Neural crest cell (in vitro differentiated cells): ENCODE measurements around the gene FAM228A. TPM values are rescaled to one million over a fixed set of nuclear protein-coding genes. Genes with fewer than 3 reads are reported as not detected.

Experiments
- DNase-seq: peaks from one replicate; pipeline ENCODE4 v3.0.0; 2021; ENCODE audit warnings: low read depth, mixed read lengths, low spot score
- H3K27ac Mint-ChIP-seq: one replicate; pipeline ENCODE4 v1.8.0; 2021; ENCODE audit warnings: mild to moderate bottlenecking, mixed read lengths; ENCODE audit not compliant: unreplicated experiment
- H3K27me3 Mint-ChIP-seq: 2 replicates; pipeline ENCODE4 v1.8.0; 2021; ENCODE audit warnings: low read depth, mild to moderate bottlenecking, mixed read lengths
- H3K36me3 Mint-ChIP-seq: 2 replicates; pipeline ENCODE4 v1.8.0; 2021; ENCODE audit warnings: low read depth, mild to moderate bottlenecking, mixed read lengths
- H3K4me1 Mint-ChIP-seq: 2 replicates; pipeline ENCODE4 v1.8.0; 2021; ENCODE audit warnings: mixed read lengths
- H3K4me3 Mint-ChIP-seq: one replicate; pipeline ENCODE4 v1.8.0; 2021; ENCODE audit warnings: mild to moderate bottlenecking, mixed read lengths
- H3K9me3 Mint-ChIP-seq: 2 replicates; pipeline ENCODE4 v1.8.0; 2021; ENCODE audit warnings: mixed read lengths
- CTCF ChIP-seq: fragments of 200-600 bp; sonication (generic); conservative IDR thresholded peaks from 2 replicates; pipeline ENCODE4 v1.5.0; 2021; ENCODE audit warnings: antibody characterized with exemption, mild to moderate bottlenecking
- total RNA-seq: library from RNA; stranded (reverse); gene quantifications from 2 replicates; pipeline ENCODE4 v1.2.1, GENCODE V29; 2021

The FAM228A gene
- total RNA-seq, 1 donor from 2014 or later = 0.51 TPM

- Mint-ChIP-seq H3K27ac (no peak overlapping the region), H3K36me3 (no peaks in the 10 kb centered on the region), H3K4me3 (no peak overlapping the region), H3K27me3 (no peaks in the 10 kb centered on the region), H3K4me1 (peaks cover 33% of the 10 kb centered on the region), H3K9me3 (no peaks in the 10 kb centered on the region)
- no peak for DNase-seq
- no peak for TF ChIP-seq CTCF
These were observed 48.1 kb downstream of the FAM228A start for GRCh38 chr2:24222946-24223345.

GRCh38 chr2:24225499-24226242 is 50.8 kb downstream of the FAM228A start:
- no peak overlapping the region for H3K27ac Mint-ChIP-seq
- no peaks in the 10 kb centered on the region for H3K9me3 Mint-ChIP-seq

GRCh38 chr2:24228470-24228869 is 53.6 kb downstream of the FAM228A start:
- H3K27me3 Mint-ChIP-seq = no peaks in the 10 kb centered on the region
- no peak overlapping the region for H3K4me3 Mint-ChIP-seq
- no peak for TF ChIP-seq CTCF
- no peak for DNase-seq
- no peak overlapping the region for H3K27ac Mint-ChIP-seq
- H3K4me1 Mint-ChIP-seq = peaks cover 12% of the 10 kb centered on the region
- H3K36me3 Mint-ChIP-seq = no peaks in the 10 kb centered on the region
- no peaks in the 10 kb centered on the region for H3K9me3 Mint-ChIP-seq

More at GRCh38 chr2:24225499-24226242, 50.8 kb downstream of the FAM228A start:
- H3K4me3 Mint-ChIP-seq = no peak overlapping the region
- no peak for TF ChIP-seq CTCF
- H3K36me3 Mint-ChIP-seq = no peaks in the 10 kb centered on the region
- H3K4me1 Mint-ChIP-seq = peaks cover 23% of the 10 kb centered on the region
- H3K27me3 Mint-ChIP-seq = no peaks in the 10 kb centered on the region
- DNase-seq = no peak

- Mint-ChIP-seq H3K27me3 (no peaks in the 10 kb centered on the region), H3K4me1 (no peaks in the 10 kb centered on the region)
These were observed 56.6 kb downstream of the FAM228A start for GRCh38 chr2:24231461-24231881.

GRCh38 chr2:24233321-24233720 is 58.5 kb downstream of the FAM228A start:
- TF ChIP-seq CTCF = no peak

More at GRCh38 chr2:24231461-24231881, 56.6 kb downstream of the FAM228A start:
- H3K4me3 Mint-ChIP-seq = no peak overlapping the region
- no peaks in the 10 kb centered on the region for H3K36me3 Mint-ChIP-seq
- no peaks in the 10 kb centered on the region for H3K9me3 Mint-ChIP-seq
- DNase-seq = peak; percentile 12
- H3K27ac Mint-ChIP-seq = no peak overlapping the region
- TF ChIP-seq CTCF = no peak

More at GRCh38 chr2:24233321-24233720, 58.5 kb downstream of the FAM228A start:
- no peaks in the 10 kb centered on the region for H3K9me3 Mint-ChIP-seq
- DNase-seq = no peak
- no peaks in the 10 kb centered on the region for H3K27me3 Mint-ChIP-seq
- H3K4me1 Mint-ChIP-seq = no peaks in the 10 kb centered on the region
- H3K27ac Mint-ChIP-seq = no peak overlapping the region
- no peak overlapping the region for H3K4me3 Mint-ChIP-seq
- H3K36me3 Mint-ChIP-seq = peaks cover 7% of the 10 kb centered on the region
